HG03354 (cell line): ENCODE data around the gene TYROBP.
"Not testable (repeated sequence)": the region's sequence is repeated elsewhere in the genome, so short reads cannot be mapped to it uniquely, and the experiment has no call there.

Source experiments
- ATAC-seq: cut with Tn5 transposase; IDR thresholded peaks from one replicate; pipeline ENCODE4 v1.9.1; 2021; ENCODE audit warnings: mild to moderate bottlenecking; ENCODE audit not compliant: unreplicated experiment, poor library complexity, severe bottlenecking

TYROBP gene

GRCh38 chr19:35932291-35932936, 24.3 kb upstream of the TYROBP start:
- ATAC-seq, result no peak

- no peak for ATAC-seq
Observed at GRCh38 chr19:35931874-35932202, 23.7 kb upstream of the TYROBP start.

- peak; percentile 96 for ATAC-seq
Observed at GRCh38 chr19:35931161-35931873, 23.2 kb upstream of the TYROBP start.

- no peak for ATAC-seq
Observed at GRCh38 chr19:35929876-35930275, 21.8 kb upstream of the TYROBP start.

- ATAC-seq, result no peak
Observed at GRCh38 chr19:35928507-35928906, 20.4 kb upstream of the TYROBP start.

- ATAC-seq, result no peak
Observed at GRCh38 chr19:35925501-35925900, 17.4 kb upstream of the TYROBP start.

- ATAC-seq, result no peak
Observed at GRCh38 chr19:35921012-35921411, 12.9 kb upstream of the TYROBP start.

GRCh38 chr19:35919306-35919705, 11.2 kb upstream of the TYROBP start:
- ATAC-seq, result no peak

- ATAC-seq, result no peak
Observed at GRCh38 chr19:35915443-35915842, 7.3 kb upstream of the TYROBP start.

GRCh38 chr19:35913589-35913988, 5.5 kb upstream of the TYROBP start:
- no peak for ATAC-seq

- no peak for ATAC-seq
Observed at GRCh38 chr19:35911790-35912189, 3.7 kb upstream of the TYROBP start.

GRCh38 chr19:35911173-35911572, 3.1 kb upstream of the TYROBP start:
- no peak for ATAC-seq

GRCh38 chr19:35910355-35910754, 2.3 kb upstream of the TYROBP start:
- not testable (repeated sequence) for ATAC-seq

- no peak for ATAC-seq
Observed at GRCh38 chr19:35909684-35910035, 1.6 kb upstream of the TYROBP start.

GRCh38 chr19:35908973-35909683, 1.0 kb upstream of the TYROBP start:
- ATAC-seq, result no peak

- ATAC-seq, result no peak
Observed at GRCh38 chr19:35907377-35907745, 734 bp downstream of the TYROBP start.

GRCh38 chr19:35905178-35905727, 2.8 kb downstream of the TYROBP start:
- no peak for ATAC-seq

- ATAC-seq, result no peak
Observed at GRCh38 chr19:35904311-35905068, 3.6 kb downstream of the TYROBP start.

- ATAC-seq, result peak; percentile 45
Observed at GRCh38 chr19:35903550-35904179, 4.4 kb downstream of the TYROBP start.
